Mucosa of gallbladder (tissue), 1 donor: ENCODE data around the gene TH. TPM values are rescaled to one million over a fixed set of nuclear protein-coding genes. Genes with fewer than 3 reads are reported as not detected.

ENCODE experiments used
- DNase-seq: peaks from one replicate; pipeline ENCODE4 v3.0.0-alpha.2; 2020; ENCODE audit warnings: low spot score
- total RNA-seq: library from RNA; stranded (reverse); gene quantifications from one replicate; pipeline ENCODE4 v1.2.1, GENCODE V29; 2021
- donor health status: DM: no; HTN: no; CAD: no.

The TH gene
- total RNA-seq, 1 donor from 2014 or later = 2.1 TPM

DNA sequence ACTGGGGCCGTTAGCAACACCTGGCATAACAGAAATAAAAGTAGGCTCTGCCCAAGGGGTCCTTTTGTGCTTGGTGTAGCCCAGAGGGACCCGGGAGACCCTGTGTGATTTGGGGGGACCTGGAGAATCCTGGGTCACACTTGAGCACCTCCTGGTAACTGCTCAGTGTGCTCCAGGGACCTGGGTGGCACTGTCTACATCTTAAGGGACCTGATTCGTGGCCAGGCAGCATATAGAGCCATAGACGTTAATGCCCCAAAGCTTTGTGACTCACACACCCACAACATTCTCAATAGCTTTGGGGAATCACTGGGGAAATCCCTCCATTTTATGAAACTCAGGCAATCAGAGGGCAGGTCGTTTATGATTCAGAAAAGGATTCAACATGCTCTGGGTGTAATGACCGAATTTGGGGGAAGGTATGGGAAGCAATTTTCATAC is 28.8 kb downstream of the TH start:
- no peak for DNase-seq

DNA sequence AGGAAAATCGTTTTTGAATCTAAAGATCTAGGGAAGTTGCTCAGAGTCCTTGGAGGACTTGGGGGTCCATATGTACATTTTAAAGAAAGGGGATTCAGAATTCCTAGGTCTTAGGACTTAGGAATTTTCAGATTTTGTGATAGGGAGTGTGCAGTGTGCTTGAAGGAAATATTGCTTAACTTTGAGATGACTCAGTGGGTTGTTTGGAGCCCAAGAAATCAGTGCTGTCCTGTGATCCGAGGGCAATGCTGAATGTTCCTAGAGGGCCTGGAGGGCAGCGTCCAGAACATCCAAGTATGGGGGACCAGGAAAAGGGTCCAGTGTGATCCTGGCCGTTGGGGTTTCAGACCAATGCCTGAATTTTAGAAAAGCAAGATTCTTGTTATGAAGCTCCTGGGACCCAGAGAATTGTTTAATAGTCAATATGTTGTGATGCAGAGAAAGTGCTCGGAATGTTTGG is 29.3 kb downstream of the TH start:
- no peak for DNase-seq

DNA sequence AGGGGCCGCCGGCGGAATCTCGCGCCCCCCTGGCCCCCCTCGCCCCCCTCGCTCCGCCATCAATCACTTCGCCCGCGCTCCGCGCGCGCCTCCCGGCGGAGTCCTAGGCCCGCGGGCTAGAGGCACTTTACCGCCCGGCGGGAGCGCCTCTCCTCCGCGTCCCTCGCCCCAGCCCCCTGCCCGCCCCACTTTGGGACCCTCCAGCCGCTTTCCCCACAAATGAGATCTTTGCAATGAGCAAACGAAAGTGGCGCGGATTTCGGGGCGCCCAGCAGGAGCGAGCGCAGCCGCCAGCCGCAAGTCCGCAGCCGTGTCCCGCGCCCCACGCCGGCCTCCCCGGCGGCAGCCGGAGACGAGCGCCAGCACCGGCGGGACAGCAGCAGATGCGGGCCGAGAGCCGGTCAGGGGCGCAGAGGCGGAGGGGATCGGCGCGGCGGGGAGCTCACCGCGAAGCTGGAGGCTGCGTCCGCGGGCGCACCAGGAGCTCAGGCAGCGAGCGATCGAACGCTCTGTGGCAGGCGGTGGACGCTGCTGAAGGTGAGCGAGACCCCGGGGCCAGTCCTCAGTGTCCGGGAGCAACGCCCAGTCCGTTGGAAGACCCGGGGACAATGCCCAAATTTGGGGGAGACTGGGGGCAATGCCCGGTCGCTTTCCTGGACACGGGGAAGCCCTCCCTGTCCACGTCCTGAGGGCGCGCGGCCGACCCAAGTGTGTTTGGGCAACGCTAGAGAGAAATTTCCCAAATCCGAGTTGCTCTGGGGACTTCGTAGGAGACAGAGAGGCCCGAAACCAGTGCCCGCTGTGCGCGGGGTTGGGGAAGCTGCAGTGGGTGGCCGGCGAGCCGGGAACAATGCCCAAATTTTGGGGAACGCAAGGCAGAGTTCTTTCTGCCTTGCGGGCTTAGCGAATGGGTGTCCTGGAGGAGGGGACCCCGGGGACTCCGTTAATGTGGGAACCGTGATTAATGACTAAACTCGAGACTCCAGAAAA is 30.9 kb downstream of the TH start:
- DNase-seq = no peak

DNA sequence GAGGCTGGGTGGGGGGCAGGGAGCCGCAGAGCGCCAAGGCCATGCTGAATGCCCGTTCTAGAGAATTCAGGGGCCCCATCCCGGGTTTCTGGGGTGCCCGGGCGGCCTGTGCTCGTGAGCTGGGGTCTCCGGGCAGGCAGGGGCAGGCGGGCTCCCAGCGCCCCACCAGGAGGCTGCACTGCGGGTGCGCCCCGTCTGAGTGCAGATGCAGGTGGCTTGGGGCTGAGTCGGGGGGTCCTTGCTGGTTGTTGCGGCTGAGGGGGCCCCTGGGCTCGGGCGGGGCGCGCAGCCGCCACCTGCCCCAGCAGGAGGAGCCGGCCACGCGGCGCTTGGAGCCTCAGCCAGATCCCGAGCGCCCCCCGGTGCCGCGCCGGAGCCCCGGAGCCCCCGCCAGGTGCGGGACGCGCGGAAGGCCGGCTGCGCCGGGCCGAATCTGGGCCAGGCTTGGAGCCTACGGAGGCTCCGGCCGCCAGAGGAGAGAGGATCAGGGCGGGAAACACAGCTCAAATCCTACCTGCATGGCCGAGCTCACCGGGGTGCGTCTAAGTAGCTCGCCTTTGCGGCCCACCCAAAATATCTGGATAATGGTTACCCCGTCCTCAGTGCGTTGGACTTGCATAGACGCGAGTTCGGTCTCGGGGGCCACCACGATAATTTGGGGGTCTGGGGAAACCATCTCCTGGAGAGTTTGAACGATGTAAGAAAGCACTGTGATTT is 31.8 kb downstream of the TH start:
- no peak for DNase-seq

DNA sequence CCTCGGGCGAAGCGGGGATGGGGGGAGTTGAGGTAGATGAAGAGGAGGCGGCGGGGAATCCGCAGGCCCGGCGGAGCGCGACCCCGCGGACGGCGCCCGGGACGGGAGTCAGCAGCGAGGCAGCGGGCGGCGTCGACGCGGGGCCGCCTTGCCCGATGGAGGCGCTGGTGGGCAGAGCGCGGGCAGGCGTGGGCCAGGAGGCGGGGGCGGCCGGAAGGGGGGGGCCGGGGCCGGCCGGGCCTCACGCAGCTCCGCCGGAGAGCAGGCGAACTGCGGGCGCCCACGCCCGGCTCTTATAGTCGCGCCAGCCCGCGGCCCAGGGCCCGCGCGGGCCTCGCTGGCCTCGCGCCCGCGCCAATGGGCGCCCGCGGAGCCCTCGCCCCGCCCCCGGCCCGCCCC is 32.5 kb downstream of the TH start, which contains the start of gene IGF2:
IGF2 (minus strand) TSS at position 267 of the 399 bp plus-strand sequence. CDS start 3,866 bp downstream, outside the sequence.
- DNase-seq = no peak

DNA sequence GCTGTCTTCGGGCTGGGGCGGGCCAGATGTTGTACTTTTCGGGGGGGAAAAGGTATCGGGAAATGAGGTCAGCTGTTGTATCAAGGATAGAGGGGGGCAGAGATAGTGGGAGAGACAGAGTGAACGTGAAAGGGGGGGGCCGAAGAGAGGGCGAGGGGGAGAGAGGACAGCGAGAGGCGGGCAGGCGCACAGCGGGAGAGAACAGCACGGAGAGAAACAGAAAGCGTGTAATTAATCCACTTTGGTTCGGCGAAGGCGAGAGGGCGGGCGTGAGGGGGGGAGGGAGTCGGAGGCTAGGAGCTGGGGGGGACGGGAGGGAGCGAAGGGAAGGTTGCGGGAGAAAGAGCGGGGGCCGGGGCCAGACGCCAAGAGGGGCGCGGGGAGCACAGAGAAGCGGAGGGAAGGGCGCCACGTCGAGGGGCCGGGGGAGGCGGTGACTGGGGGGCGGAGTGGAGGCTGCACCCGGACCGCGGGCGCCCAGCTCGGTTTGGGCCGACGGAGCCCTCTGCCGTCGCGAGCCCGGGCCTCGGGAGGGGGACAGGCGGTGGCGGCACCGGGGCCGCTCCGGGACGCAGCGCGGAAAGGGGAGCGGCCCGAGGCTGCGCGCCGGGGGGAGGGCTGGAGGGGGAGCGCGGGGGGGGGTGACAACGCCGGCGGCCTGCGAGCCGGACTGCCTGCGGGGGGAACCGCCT is 33.0 kb downstream of the TH start:
- no peak for DNase-seq

DNA sequence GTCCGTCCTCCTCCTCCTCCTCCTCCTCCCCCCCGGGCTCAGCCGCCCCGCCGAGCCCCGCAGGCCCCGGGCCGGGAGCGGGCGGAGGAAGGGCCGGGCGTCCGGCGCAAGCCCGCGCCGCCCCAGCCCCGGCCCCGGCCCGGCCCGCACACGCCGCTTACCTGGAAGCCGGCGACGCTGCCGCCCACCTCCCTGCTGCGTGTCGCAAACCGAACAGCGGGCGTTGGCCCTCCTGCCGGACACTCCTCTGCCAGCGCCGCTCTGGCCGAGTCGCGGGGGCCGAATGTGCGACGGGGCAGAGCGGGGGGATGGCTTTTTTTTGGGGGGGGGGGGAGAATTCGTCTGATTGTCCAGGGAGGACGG is 33.6 kb downstream of the TH start:
- no peak for DNase-seq

DNA sequence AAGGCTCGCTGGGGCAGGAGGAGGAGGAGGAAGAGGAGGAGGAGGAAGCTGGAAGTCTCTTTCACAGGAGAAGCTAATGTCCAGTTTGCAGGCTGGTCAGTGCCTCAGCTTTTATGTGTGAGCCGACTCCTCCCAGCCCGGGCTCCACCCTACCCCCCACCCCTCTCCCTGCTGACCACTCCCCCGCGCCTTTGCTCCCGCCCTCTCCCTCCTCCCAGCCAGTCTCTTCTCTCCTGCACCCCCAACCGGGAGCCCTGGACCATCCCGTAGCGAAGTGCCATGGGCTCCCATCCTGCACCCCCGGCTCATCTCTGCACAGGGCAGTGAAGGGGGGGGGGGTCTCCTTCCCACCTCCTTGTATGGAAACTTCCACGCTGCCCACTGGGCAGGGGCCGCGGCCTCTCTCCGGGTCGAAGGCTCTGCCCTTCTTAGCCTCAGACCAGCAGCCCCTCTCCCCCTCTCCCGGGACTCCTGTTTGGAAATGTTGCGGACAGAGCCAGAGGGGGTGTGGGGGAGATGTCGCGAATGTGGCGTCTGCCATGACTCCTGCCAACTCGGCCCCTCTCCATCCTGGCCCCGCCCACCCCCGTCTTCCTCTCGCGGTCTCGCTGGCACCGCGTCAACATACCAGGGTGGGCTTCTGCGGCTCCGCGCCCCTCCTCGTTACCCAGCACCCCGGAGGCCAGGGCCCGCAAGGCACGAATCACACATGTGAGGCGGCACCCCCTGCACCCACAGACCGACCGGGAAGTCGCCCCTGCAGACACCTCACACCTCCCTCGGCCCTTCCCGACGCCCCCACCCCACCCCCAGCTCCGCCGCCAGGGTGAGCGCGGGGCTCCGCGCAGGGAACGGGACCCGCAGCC is 34.2 kb downstream of the TH start:
- peak; percentile 35 for DNase-seq

DNA sequence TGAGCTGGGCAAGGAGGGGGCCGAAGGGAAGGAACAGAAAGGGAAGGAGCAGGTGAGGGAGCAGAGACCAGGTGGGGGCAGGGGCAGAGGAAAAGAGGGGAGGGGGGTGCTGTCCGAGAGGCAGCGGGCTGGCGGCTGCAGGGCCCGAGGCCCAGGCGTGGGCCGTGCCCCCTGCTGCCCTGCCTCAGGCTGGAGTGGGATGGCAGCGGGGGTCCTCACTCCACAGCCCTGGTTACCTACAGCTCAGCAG is 34.7 kb downstream of the TH start:
- DNase-seq = no peak

DNA sequence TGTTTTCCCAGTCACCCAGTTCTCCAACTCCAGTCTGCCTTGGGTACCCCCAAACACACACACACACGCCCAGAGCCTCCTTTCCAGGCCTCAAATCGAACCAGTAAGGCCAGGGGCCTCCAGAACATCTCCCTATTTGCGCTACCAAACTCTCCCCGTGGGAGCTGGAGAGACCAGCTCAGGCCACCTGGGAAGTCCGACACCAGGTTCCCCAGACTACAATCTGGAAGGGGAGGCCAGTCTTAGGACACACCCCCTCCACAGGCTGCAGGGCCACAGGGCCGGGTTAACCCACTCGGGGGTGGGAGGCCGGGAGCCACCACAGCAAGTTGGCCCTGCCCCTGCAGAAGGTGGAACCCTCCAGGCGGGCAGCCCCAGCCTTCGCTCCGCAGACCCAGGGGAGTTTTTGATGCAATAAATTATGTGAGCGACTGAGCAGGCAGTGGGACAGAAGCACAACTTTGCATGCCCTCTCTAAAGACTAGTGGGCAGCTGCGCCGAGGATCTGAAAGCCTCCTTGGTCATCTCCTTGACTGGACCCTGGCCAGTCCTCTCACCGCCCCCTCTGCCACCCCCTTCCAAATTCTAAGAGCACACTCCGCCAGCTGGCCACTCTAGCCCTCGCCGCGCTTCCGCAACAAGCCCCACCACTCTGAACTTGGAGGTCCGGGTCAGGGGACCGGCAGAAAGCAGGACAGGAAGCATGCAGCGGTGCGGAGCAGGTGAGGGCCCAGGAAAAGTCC is 35.2 kb downstream of the TH start:
- DNase-seq = no peak

DNA sequence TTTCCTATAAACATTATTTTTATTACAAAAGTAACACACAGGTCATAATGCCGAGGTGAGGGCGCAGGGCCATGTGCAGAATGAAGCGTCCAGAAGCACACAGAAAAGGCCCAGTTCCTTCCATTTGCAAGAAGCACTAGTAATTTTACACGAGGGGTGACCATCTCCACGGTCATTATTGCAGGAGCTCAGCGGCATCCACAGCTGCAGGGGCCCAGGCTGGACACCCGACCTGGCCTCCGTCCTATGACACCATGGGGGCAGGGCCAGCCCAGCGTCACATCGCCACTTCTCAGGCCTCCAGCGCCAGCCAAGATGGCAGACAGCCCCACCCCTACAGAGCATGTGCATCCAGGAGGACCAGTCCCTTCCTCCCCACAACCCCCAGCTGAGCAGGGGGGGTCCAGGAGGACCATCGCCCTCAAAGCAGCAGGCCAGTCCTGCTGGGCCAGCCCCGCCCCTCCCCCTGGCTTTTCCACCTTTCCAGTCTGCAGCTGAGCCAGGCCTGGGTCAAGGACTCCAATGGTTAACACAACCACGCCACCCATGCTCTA is 35.9 kb downstream of the TH start:
- no peak for DNase-seq

DNA sequence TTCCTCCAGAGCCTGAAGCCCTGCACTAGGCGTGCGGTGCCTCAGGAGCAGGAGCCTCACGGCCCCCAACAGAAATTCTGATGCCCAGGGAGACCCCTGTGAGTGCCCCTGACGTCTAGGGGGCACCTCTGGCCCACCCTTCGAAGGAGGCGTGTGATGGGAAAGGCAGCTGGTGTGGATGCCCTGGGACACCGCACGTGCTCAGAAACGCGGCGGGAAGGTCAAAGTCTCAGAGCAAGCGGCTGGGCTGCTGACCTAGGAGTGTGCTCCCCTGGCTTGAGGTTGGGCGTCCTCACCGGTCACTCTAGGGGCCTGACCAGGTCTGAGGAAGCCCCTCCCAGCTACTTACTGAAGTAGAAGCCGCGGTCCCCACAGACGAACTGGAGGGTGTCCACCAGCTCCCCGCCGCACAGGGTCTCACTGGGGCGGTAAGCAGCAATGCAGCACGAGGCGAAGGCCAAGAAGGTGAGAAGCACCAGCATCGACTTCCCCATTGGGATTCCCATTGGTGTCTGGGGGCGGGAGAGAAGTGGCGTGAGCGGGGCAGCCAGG is 36.5 kb downstream of the TH start:
- DNase-seq = no peak

DNA sequence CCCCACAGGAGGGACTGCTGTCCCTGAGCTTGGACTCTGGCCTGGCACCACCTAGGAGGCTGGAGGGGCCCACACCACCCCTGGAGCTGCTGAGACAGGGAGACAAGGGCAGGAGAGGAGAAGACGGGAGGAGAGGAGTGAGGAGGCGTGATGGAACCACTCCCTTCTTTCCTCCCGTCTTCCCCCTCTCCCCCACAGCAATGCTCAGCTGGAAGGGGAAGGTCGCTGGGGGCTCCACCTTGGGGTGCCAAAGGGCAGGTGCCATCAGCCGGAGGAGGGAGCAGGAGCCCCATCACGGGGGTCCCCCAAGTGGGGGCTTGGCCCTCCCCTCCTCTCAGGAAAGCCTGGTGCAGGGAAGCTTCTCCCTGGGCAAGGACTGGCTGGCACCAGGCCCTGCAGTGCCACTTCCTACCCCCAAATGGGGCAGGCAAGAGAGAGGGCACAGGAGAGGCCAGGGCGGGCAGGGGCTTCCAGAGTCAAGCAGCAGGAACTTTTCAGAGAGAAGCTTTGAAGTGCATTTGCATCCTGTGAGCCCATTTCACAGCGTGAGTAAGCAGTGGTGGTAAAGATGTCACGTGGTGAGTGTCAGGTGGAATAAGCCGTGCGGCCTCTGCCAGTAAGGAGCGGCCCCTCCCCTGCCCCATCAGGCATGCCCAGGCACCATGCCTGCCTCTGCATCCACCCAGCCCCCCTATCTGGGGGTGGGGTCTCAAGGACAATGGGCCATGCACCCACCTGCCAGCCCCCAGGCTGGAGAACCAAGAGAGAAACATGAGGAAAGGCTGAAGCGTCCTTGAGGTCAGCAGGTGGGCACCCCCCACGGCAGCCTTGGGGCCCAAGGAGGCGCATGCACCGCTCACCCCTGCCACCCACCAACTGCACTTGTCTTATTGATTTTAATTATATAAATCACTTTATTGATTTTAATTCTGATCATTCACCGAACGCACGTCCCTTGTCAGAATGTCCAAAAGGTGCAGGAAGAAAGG is 37.3 kb downstream of the TH start:
- DNase-seq = no peak

DNA sequence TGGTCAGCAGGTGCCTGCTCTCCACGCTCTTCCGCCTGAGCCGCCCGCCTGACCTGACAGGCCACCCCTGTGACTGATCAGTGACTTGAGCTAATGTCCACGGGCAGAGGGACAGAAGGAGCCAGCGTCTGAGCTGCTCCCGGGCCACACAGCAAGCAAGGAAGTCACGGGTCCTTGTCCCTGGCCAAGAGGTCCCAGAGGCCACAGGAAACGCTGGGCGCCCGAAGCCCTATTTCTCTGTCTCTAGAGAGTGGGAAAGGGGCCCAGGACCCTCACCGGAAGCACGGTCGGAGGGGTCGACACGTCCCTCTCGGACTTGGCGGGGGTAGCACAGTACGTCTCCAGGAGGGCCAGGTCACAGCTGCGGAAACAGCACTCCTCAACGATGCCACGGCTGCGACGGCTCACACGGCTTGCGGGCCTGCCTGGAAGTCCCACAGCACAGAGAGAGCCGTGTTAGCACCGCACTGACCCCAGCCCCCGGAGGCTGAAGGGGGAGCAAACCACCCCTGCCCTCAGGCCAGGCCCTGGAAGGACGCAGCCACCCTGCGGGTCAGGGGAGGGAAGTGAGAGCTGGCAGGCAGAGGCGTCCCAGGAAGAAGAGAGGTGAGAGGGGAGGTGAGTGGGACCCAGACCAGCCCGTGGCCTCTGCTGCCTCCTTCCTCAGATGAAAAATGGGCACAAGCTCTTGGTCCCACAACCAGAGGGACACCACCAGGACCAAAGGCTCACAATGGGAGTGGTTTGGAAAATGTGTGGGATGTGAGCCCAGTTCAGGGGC is 38.2 kb downstream of the TH start:
- no peak for DNase-seq

DNA sequence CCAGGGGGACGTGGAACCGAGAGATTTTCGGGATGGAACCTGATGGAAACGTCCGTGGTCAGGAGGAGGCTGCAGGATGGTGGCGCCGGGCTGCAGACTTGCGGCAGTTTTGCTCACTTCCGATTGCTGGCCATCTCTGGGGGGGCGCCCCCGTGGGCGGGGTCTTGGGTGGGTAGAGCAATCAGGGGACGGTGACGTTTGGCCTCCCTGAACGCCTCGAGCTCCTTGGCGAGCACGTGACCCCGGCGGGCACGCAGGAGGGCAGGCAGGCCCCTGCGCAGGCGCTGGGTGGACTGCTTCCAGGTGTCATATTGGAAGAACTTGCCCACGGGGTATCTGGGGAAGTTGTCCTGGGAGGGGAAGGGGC is 38.8 kb downstream of the TH start:
- DNase-seq = no peak

DNA sequence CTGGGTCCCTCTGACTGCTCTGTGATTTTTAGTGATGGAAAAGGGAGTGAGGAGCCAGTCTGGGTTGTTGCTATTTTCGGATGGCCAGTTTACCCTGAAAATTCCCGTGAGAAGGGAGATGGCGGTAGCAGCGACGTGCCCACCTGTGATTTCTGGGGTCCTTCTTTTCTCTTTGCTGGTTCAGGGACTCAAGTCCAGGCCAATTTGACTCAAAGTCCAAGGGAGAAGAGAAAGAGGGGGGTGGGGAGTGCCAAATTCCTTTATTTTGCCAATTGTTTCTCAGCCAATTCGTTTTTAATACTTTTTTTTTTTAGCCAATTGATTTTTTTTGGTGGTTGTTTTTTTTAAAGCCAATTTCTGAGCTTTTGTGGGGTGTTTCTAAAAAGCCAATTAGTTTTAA is 39.4 kb downstream of the TH start:
- no peak for DNase-seq

DNA sequence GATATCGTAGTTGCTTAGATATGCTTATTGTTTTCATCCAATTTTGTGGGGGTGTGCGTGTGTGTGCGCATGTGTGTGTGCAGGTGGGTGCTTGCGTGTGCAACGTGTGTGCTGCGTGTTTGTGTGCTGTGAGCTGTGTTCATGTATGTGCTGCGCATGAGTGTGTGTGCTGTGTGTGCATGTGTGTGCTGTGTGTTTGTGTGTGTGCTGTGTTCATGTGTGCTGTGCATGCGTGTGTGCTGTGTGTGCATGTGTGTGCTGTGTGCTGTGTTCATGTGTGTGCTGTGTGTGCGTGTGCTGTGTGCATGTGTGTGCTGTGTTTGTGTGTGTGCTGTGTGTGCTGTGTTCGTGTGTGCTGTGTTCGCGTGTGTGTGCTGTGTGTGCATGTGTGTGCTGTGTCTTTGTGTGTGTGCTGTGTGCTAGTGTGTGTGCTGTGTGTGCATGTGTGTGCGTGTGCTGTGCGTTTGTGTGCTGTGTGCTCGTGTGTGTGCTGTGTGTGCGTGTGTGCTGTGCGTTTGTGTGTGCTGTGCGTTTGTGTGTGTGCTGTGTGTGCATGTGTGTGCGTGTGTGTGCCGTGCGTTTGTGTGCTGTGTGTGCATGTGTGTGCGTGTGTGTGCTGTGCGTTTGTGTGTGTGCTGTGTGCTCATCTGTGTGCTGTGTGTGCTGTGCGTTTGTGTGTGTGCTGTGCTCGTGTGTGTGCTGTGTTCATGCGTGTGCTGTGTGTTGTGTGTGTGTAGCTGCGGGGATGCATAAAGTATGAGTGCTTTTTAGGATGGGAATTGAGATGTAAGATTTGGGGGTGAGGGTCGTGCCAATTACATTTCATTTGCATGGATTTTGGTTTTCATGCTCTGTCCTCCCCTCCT is 40.0 kb downstream of the TH start:
- no peak for DNase-seq
